Stimulated activated CD4-positive, alpha-beta T cell treated with anti-CD3 and anti-CD28 coated beads, Interleukin-15, amount 100 ng/mL, for 48 hours (primary cell): ENCODE measurements around the gene ZNF324B.
"Not testable (repeated sequence)": the region's sequence is repeated elsewhere in the genome, so short reads cannot be mapped to it uniquely, and the experiment has no call there.

Experiments used
- DNase-seq, 2 donors: peaks; one replicate each; pipeline ENCODE4 v3.0.0-alpha.2; 2020; ENCODE audit warnings: low read depth in 2 of 2

The ZNF324B gene

DNA sequence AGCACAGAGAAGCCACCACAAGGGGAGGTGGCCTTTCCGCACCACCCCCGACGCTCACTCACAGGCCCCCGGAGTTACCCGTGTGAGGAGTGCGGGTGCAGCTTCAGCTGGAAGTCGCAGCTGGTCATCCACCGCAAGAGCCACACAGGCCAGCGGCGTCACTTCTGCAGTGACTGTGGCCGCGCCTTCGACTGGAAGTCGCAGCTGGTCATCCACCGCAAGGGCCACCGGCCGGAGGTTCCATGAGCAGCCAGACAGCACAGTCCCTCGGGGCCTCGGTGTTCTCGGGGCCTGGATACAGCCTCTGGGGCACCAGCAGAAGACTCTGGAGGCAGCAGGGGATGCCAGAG lies 29.0 kb downstream of the ZNF324B start:
- no peak for DNase-seq

- DNase-seq, result no peak
Observed at GRCh38 chr19:58480831-58481230, 29.4 kb downstream of the ZNF324B start.

DNA sequence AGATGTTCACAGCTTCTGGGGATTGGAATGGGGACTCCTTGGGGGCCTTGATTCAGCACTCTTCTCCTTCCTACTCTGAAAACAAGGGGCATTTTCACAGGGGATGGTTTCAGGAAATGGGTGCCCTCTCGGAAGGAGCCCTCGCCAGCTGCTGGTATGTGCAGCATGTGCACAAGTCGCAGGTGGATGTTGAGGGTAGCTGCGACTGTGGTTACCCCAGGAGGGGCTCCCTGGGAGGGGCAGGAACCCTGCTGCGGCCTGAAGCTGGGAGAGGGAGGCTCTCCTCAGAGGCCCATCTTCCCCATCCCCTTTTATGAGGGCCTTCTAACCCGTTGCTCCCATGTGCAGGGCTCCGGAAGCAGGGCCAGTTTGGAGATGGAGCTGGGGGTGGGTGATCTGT lies 30.9 kb downstream of the ZNF324B start:
- no peak for DNase-seq

GRCh38 chr19:58483776-58484175 lies 32.4 kb downstream of the ZNF324B start:
- no peak for DNase-seq

DNA sequence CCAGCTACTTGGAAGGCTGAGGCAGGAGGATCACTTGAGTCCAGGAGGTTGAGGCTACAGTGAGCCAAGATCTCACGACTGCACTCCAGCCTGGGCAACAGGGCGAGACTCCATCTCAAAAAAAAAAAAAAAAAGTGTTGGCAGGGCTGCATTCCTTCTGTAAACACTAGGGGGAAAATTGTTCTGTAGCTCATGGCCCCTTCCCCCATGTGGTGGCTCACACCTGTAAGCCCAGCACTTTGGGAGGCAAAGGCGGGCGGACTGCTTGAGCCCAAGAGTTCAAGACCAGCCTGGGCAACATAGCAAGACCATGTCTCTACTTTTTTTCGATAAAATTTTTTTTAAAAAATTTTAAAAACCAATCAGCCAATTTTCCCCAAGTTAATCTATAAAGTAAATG lies 32.9 kb downstream of the ZNF324B start:
- DNase-seq, result not testable (repeated sequence)

- no peak for DNase-seq
Observed at GRCh38 chr19:58491393-58491792, 40.0 kb downstream of the ZNF324B start.

- no peak for DNase-seq
Observed at GRCh38 chr19:58492265-58492664, 40.8 kb downstream of the ZNF324B start.

GRCh38 chr19:58497634-58498170 lies 46.3 kb downstream of the ZNF324B start:
- no peak for DNase-seq

DNA sequence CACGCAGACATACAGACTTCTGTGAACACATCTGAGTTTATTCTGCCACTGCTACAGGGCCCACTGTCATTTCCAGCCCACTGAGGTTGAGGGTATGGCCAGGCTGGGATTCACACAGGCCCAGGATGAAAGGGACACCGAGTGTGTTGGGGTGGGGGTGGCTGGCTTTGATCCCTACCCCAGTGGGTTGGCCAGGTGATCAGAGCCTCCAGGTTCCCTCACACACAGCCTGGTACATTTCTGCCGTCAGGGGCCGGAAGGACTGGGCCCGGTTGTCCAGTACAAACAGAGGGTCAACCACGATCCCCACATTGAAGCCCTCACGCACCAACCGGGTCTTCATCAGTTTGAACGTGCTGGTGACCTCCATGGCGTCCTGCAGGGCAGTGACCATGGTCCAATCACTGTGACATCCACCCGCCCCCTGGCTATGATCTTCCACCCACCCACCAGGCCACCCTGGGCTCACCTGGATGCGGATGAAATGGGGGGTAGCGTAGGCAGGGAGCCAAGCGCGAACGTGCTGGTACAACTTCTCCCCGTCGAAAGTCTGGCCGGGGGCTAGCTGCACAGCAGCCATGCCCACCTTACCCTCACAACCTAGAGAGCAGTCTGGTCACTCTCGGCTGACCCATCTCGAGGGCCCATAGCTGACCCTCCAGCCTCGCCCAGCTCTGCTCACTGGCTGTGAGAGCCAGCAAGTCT lies 47.0 kb downstream of the ZNF324B start:
- no peak for DNase-seq

DNA sequence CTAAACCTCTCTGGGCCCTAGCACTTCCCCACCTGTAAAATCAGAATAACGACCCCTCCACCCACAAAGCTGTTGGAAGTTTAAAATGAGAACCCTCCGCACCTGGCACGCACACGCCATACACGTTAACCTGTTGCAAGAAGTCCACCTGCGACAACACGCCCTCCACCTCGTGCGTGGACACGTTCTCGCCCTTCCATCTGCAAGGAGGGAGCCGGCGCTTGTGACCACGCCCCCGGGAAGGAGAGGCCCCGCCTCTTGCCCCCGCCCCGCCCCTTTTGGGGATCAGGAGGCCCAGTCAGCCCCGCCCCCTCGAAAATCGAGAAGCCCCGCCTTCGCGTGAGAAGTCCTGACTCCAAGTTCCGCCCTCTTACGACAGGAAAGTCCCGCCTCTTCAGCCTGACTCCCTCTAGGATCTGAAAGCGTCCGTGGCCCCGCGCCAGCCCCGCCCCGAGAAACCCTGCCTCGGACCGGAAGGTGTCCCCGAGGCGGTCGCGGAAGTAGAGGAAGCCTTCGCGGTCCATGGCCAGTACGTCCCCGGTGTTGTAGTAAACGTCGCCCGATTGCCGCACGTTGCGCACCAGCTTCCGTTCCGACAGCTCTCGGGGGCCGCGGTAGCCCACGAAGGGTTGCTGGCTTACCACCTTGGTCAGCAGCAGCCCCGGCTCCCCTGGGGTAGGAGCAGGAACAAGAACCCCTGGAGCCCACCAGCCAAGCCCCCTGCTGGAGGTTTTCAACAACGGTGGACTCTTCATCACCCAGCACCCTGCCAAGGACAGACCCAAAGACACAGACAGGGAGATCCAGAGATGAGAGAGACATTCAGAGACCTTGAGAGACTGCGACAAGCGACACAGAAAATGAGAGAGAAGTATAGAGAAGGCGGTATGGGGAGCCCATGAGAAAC lies 47.9 kb downstream of the ZNF324B start:
- peak; percentile 99 to 100 for DNase-seq

GRCh38 chr19:58500242-58500641 lies 48.8 kb downstream of the ZNF324B start:
- DNase-seq, result no peak
